OCI-M2 (cell line): Measurements from ENCODE around the gene SLC39A2.

Experiments
- DNase-seq: peaks from one replicate; lab custom pipeline; 2025; ENCODE audit not compliant: unreplicated experiment; lab: John Stamatoyannopoulos, UW

The SLC39A2 gene

DNA sequence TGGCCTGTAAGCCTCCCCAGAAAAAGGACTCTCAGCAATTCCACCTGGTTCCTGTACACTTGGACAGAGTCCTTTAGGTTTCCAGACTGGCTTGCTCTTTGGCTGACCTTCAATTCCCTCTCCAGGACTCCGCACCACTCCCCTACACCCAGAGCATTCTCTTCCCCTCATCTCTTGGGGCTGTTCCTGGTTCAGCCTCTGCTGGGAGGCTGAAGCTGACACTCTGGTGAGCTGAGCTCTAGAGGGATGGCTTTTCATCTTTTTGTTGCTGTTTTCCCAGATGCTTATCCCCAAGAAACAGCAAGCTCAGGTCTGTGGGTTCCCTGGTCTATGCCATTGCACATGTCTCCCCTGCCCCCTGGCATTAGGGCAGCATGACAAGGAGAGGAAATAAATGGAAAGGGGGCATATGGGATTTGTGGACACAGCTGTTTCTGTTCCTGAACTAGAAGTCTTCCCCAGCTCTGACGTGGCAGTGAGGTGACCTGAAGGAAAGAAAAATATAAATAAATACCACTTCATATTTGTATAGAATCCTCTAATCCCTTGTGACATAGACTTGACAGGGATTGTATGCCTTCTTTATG, 44.4 kb downstream of the SLC39A2 start:
- no peak for DNase-seq

DNA sequence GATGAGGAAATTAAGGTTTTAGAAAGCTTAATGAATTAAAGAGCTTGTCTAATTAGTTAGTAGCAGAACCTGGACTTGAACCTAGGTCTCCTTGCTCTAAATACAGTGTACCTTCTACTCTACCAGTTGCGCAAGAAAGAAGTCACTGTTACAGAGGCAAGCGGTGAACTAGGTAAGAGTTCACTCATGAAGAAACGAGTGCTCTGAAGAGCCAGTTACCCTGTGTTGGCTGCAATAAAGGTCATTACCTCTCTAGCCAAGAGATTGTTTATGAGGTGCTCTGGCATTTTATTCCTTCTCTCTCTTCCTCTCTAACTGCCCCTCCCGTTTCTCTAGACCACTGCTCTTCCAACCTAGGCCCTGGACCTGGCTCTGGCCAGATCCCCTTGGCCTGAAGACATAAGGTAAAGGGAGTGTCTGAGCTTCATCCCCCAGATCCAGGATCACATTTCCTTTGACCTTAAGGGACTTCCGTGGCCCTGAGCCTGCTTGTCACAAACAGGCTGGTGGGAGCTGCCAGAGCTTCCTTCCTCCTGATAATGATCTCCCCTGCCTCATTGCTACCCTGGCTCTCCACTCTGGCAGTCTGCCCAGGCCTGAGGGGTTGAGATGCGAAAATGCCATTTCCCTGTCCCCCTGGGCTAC, 45.0 kb downstream of the SLC39A2 start:
- no peak for DNase-seq

- DNase-seq: no peak
Measured at GRCh38 chr14:21047378-21047781, 48.3 kb downstream of the SLC39A2 start.

DNA sequence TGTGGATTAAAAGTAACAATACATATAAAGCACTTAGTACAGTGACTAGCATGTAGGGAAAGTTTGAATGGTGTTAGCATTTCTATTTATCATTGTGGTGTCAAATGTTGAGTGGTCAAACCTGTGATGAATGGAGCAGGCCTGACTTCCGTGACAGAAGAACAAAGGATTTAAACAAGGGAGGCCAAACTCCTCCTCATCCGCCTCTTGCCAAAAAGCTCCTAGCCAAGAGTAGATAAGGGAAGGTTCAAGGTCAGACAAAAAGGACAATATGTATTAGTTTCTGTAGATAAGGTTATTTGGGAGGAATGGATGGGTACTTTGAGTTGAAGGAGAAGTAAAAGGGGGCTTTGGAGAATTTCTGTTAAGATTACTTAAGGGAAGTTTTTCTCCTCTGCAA, 49.5 kb downstream of the SLC39A2 start:
- DNase-seq: no peak

DNA sequence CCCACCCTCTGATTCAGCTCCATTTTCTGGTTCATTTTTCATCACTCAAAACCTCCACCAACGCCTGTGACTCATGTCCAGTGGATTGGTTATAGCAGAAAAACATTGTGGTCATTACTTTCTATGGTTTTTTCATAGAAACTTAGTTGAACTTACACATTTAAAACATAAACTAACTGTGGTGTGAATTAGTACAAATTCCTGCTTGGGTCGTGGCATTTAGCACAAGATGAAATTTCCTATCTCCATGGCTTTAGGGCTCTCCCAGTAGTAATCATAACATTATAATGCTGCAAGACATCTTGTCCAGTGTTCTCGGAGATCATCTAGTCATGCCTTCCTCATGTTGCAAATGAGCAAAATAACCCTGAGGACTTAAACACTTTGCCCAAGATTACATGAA, 50.2 kb downstream of the SLC39A2 start:
- DNase-seq: no peak

GRCh38 chr14:21050597-21050996, 51.5 kb downstream of the SLC39A2 start:
- DNase-seq: no peak
